DND-41 (cell line): ENCODE results near the gene SLC35F6.

Experiments
- ATAC-seq: fragments of 200-7000 bp; cut with Tn5 transposase; 3 replicates; pipeline ENCODE4 v1.9.1; 2021; ENCODE audit warnings: low read depth; ENCODE audit not compliant: insufficient read depth
- DNase-seq: peaks from one replicate; pipeline ENCODE4 v3.0.0-alpha.2; 2020
- H2AFZ ChIP-seq: 2 replicates; pipeline ENCODE4 v1.6.0; 2012; ENCODE audit warnings: low read depth, low read length
- H3K27ac ChIP-seq: 2 replicates; pipeline ENCODE4 v1.5.1; 2012; ENCODE audit warnings: low read length, inconsistent platforms
- H3K27me3 ChIP-seq: fragments of 200-600 bp; sonication (generic); 2 replicates; pipeline ENCODE4 v1.6.0; 2012; ENCODE audit warnings: low read length, mild to moderate bottlenecking, inconsistent platforms; ENCODE audit not compliant: insufficient read depth, poor library complexity
- H3K36me3 ChIP-seq: 2 replicates; pipeline ENCODE4 v1.5.1; 2012; ENCODE audit warnings: low read length, inconsistent platforms; ENCODE audit not compliant: insufficient read depth
- H3K4me1 ChIP-seq: 2 replicates; pipeline ENCODE4 v1.5.1; 2012; ENCODE audit warnings: mild to moderate bottlenecking, low read length; ENCODE audit not compliant: insufficient read depth
- H3K4me2 ChIP-seq: 2 replicates; pipeline ENCODE4 v1.6.0; 2012; ENCODE audit warnings: mild to moderate bottlenecking, moderate library complexity, low read length, inconsistent platforms; ENCODE audit not compliant: insufficient read depth
- H3K4me3 ChIP-seq, 2 experiments: fragments of 200-600 bp in 1 of 2; shearing (Covaris generic) in 1 of 2; 2 replicates each; pipeline ENCODE4 v1.5.1; 2012 to 2016; ENCODE audit warnings: inconsistent platforms in 2 of 2, low read length in 2 of 2, mild to moderate bottlenecking in 2 of 2, low read depth in 1 of 2, moderate library complexity in 1 of 2
- H3K79me2 ChIP-seq: 2 replicates; pipeline ENCODE4 v1.6.0; 2012; ENCODE audit warnings: low read length, inconsistent platforms; ENCODE audit not compliant: insufficient read depth
- H3K9ac ChIP-seq: 2 replicates; pipeline ENCODE4 v1.6.0; 2012; ENCODE audit warnings: low read depth, mild to moderate bottlenecking, inconsistent platforms, low read length, moderate library complexity
- H3K9me3 ChIP-seq: 2 replicates; pipeline ENCODE4 v1.5.1; 2012; ENCODE audit warnings: low read length, moderate library complexity, mild to moderate bottlenecking, inconsistent platforms; ENCODE audit not compliant: insufficient read depth, severe bottlenecking
- H4K20me1 ChIP-seq: 2 replicates; pipeline ENCODE4 v1.6.0; 2012; ENCODE audit warnings: low read length; ENCODE audit not compliant: insufficient read depth
- CTCF ChIP-seq: IDR thresholded peaks from 2 replicates; pipeline ENCODE4 v1.5.1; 2012; ENCODE audit warnings: borderline replicate concordance, low read length, moderate library complexity, mild to moderate bottlenecking; ENCODE audit not compliant: poor library complexity, severe bottlenecking; ENCODE audit errors: extremely low read depth
- EZH2 ChIP-seq: IDR thresholded peaks from 3 replicates; pipeline ENCODE4 v1.6.1; 2012; ENCODE audit warnings: borderline replicate concordance, low read depth, mild to moderate bottlenecking, moderate library complexity, low read length, inconsistent platforms; ENCODE audit not compliant: severe bottlenecking

The SLC35F6 gene

DNA sequence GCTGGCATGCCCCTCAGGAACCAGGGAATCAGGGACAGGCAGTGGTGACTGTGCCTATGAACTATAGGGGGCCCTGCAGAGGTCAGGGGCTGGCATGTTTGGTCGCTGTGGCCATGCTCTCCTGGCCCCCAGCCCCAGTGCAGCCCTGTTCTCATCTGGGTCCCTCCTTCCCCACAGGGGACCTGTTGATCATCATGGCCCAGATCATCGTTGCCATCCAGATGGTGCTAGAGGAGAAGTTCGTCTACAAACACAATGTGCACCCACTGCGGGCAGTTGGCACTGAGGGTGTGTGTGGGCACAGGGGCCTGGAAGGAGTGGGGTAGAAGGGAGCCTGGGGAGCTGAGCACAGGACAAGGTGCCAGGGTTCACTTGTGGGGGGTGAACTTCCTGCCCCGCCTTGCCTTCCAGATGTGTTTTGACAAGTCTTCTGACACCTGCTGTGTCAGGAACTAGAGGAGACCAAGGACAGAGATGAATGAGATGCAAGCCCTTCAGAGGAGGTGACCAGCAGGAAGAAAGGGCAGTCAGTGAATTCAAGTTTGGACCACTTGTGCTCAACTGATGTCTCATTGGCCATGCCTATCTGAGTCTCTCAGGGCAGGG, 12.2 kb downstream of the SLC35F6 start:
- DNase-seq = no peak
- no peak overlapping the region for H3K9ac ChIP-seq
- peaks cover 37% of the 10 kb centered on the region for H4K20me1 ChIP-seq

DNA sequence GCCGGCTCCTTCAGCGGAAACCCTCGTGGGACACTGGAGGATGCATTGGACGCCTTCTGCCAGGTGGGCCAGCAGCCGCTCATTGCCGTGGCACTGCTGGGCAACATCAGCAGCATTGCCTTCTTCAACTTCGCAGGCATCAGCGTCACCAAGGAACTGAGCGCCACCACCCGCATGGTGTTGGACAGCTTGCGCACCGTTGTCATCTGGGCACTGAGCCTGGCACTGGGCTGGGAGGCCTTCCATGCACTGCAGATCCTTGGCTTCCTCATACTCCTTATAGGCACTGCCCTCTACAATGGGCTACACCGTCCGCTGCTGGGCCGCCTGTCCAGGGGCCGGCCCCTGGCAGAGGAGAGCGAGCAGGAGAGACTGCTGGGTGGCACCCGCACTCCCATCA, 14.0 kb downstream of the SLC35F6 start:
- Histone ChIP-seq H3K4me3 (no peak overlapping the region), H3K9ac (no peak overlapping the region), H3K36me3 (peaks cover 70% of the 10 kb centered on the region), H3K4me2 (no peak overlapping the region), H4K20me1 (peaks cover 26% of the 10 kb centered on the region), H3K79me2 (peaks cover 12% of the 10 kb centered on the region), H3K27ac (no peak overlapping the region), H2AFZ (no peak overlapping the region), H3K4me1 (no peaks in the 10 kb centered on the region), H3K27me3 (no peaks in the 10 kb centered on the region), H3K9me3 (no peaks in the 10 kb centered on the region)
- DNase-seq (no peak), ATAC-seq (no peak)
- TF ChIP-seq CTCF (no peak), EZH2 (no peak)

More for the DNA sequence above, 12.2 kb downstream of the SLC35F6 start:
- TF ChIP-seq CTCF = no peak
- no peak for TF ChIP-seq EZH2
- H3K9me3 ChIP-seq = no peaks in the 10 kb centered on the region
- no peak overlapping the region for H3K4me3 ChIP-seq
- H3K27ac ChIP-seq = no peak overlapping the region
- no peak for ATAC-seq
- peaks cover 69% of the 10 kb centered on the region for H3K36me3 ChIP-seq
- peaks cover 29% of the 10 kb centered on the region for H3K79me2 ChIP-seq
- H3K27me3 ChIP-seq = no peaks in the 10 kb centered on the region
- H3K4me2 ChIP-seq = no peak overlapping the region
- H2AFZ ChIP-seq = no peak overlapping the region
- no peaks in the 10 kb centered on the region for H3K4me1 ChIP-seq

GRCh38 chr2:26778507-26778906, 14.4 kb downstream of the SLC35F6 start:
- Histone ChIP-seq H3K4me3 (no peak overlapping the region), H3K9me3 (no peaks in the 10 kb centered on the region), H3K4me2 (no peak overlapping the region), H4K20me1 (peaks cover 26% of the 10 kb centered on the region), H3K9ac (no peak overlapping the region), H2AFZ (no peak overlapping the region), H3K4me1 (no peaks in the 10 kb centered on the region), H3K27me3 (no peaks in the 10 kb centered on the region), H3K27ac (no peak overlapping the region), H3K79me2 (peaks cover 12% of the 10 kb centered on the region), H3K36me3 (peaks cover 70% of the 10 kb centered on the region)
- DNase-seq = no peak
- ATAC-seq = no peak
- TF ChIP-seq CTCF (no peak), EZH2 (no peak)
